IMR-90 (cell line): Measurements from ENCODE around the gene CUBN. TPM values are rescaled to one million over a fixed set of nuclear protein-coding genes. Genes with fewer than 3 reads are reported as not detected.

Source experiments
- ATAC-seq: fragments of 200-7000 bp; cut with Tn5 transposase; 2 replicates; pipeline ENCODE4 v1.9.1; 2020; ENCODE audit warnings: low read depth, mild to moderate bottlenecking, moderate library complexity
- BruUV-seq: library from RNA; stranded (reverse); fragments of 400-500 nt; replicated peaks from 2 replicates; lab custom pipeline; 2021; lab: Mats Ljungman, UMichigan
- CTCF ChIA-PET: fragments of 300-600 bp; formaldehyde crosslinking; extraction: SDS; loops from one replicate; lab custom pipeline; 2021; ENCODE audit warnings: antibody characterized with exemption; lab: Yijun Ruan, JAX
- POLR2A ChIA-PET: fragments of 300-600 bp; sonication (Branson Sonifier 250); formaldehyde crosslinking; loops from one replicate; lab custom pipeline; 2022; ENCODE audit warnings: antibody characterized with exemption; ENCODE audit not compliant: unreplicated experiment; lab: Charles Lee
- DNase-seq: peaks from one replicate; pipeline ENCODE4 v3.0.0; 2013
- H2AFZ ChIP-seq: replicated peaks from 2 replicates; pipeline ENCODE3; 2013; ENCODE audit warnings: low read length, mild to moderate bottlenecking; ENCODE audit not compliant: poor library complexity
- H2AK5ac ChIP-seq: 2 replicates; pipeline ENCODE4 v1.6.1; 2013; ENCODE audit warnings: low read depth, low read length, inconsistent platforms
- H2AK9ac ChIP-seq: replicated peaks from 2 replicates; pipeline ENCODE3; 2013; ENCODE audit warnings: mild to moderate bottlenecking, low read depth, low read length, moderate library complexity; ENCODE audit not compliant: poor library complexity
- H2BK120ac ChIP-seq: 2 replicates; pipeline ENCODE4 v1.6.1; 2013; ENCODE audit warnings: low read depth, low read length, inconsistent platforms
- H2BK15ac ChIP-seq: 3 replicates; pipeline ENCODE4 v1.6.1; 2013; ENCODE audit warnings: low read depth, low read length, inconsistent platforms
- H2BK20ac ChIP-seq: 2 replicates; pipeline ENCODE4 v1.6.1; 2013; ENCODE audit warnings: low read depth, mild to moderate bottlenecking, inconsistent platforms, low read length, moderate library complexity
- H2BK5ac ChIP-seq: 2 replicates; pipeline ENCODE4 v1.6.1; 2013; ENCODE audit warnings: mild to moderate bottlenecking, low read depth, low read length, inconsistent platforms; ENCODE audit not compliant: poor library complexity, severe bottlenecking
- H3K14ac ChIP-seq: replicated peaks from 2 replicates; pipeline ENCODE4 v1.6.1; 2013; ENCODE audit warnings: low read depth, low read length, inconsistent platforms
- H3K18ac ChIP-seq: 2 replicates; pipeline ENCODE4 v1.6.1; 2013; ENCODE audit warnings: low read depth, low read length, control low read depth
- H3K23ac ChIP-seq: 2 replicates; pipeline ENCODE4 v1.6.1; 2013; ENCODE audit warnings: low read depth, low read length, inconsistent platforms
- H3K27ac ChIP-seq: 2 replicates; pipeline ENCODE4 v1.5.1; 2013; ENCODE audit warnings: mild to moderate bottlenecking, control low read depth, low read length; ENCODE audit not compliant: insufficient read depth
- H3K27me3 ChIP-seq: 2 replicates; pipeline ENCODE4 v1.6.1; 2013; ENCODE audit warnings: low read length; ENCODE audit not compliant: control insufficient read depth, insufficient read depth
- H3K36me3 ChIP-seq: 2 replicates; pipeline ENCODE4 v1.6.1; 2013; ENCODE audit warnings: low read length, mixed read lengths; ENCODE audit not compliant: control insufficient read depth, insufficient read depth
- H3K4ac ChIP-seq: 2 replicates; pipeline ENCODE4 v1.6.1; 2013; ENCODE audit warnings: low read depth, low read length, inconsistent platforms
- H3K4me1 ChIP-seq: 2 replicates; pipeline ENCODE4 v1.6.1; 2013; ENCODE audit warnings: low read length, mixed read lengths; ENCODE audit not compliant: control insufficient read depth, insufficient read depth
- H3K4me2 ChIP-seq: 2 replicates; pipeline ENCODE4 v1.6.1; 2013; ENCODE audit warnings: low read depth, mild to moderate bottlenecking, control low read depth, low read length, moderate library complexity
- H3K4me3 ChIP-seq: 2 replicates; pipeline ENCODE4 v1.5.1; 2013; ENCODE audit warnings: low read depth, mild to moderate bottlenecking, control low read depth, low read length, moderate library complexity; ENCODE audit not compliant: insufficient read depth
- H3K56ac ChIP-seq: 2 replicates; pipeline ENCODE4 v1.6.1; 2013; ENCODE audit warnings: low read length, inconsistent platforms; ENCODE audit not compliant: insufficient read depth; ENCODE audit errors: extremely low read depth
- H3K79me1 ChIP-seq, 2 experiments: 2 replicates each; pipeline ENCODE4 v1.6.1; 2013; ENCODE audit warnings: low read length in 2 of 2, inconsistent platforms in 1 of 2, low read depth in 1 of 2
- H3K9ac ChIP-seq: 2 replicates; pipeline ENCODE4 v1.6.1; 2013; ENCODE audit warnings: low read depth, low read length, control low read depth
- H3K9me1 ChIP-seq: 2 replicates; pipeline ENCODE4 v1.6.1; 2013; ENCODE audit warnings: low read length, inconsistent platforms; ENCODE audit not compliant: insufficient read depth
- H3K9me3 ChIP-seq: 2 replicates; pipeline ENCODE4 v1.6.1; 2013; ENCODE audit warnings: low read length; ENCODE audit not compliant: control insufficient read depth, insufficient read depth
- H4K20me1 ChIP-seq: 2 replicates; pipeline ENCODE4 v1.6.1; 2013; ENCODE audit warnings: low read length, inconsistent platforms; ENCODE audit not compliant: insufficient read depth
- H4K5ac ChIP-seq: 2 replicates; pipeline ENCODE4 v1.6.1; 2013; ENCODE audit warnings: mild to moderate bottlenecking, low read depth, low read length, control low read depth
- H4K8ac ChIP-seq, 2 experiments: 2 replicates each; pipeline ENCODE4 v1.6.1; 2013; ENCODE audit warnings: low read depth in 2 of 2, low read length in 2 of 2, control low read depth in 1 of 2, inconsistent platforms in 1 of 2
- H4K91ac ChIP-seq: 2 replicates; pipeline ENCODE4 v1.6.1; 2013; ENCODE audit warnings: low read depth, low read length, inconsistent platforms; ENCODE audit not compliant: insufficient read depth
- BHLHE40 ChIP-seq: fragments of 150-350 bp; IDR thresholded peaks from 2 replicates; pipeline ENCODE4 v1.6.1; 2016; ENCODE audit warnings: mild to moderate bottlenecking, low read depth, low read length
- CEBPB ChIP-seq: IDR thresholded peaks from 2 replicates; pipeline ENCODE4 v1.6.1; 2012; ENCODE audit warnings: low read depth, low read length, improper control_type of control experiment
- CHD1 ChIP-seq: IDR thresholded peaks from 2 replicates; pipeline ENCODE4 v1.6.1; 2012; ENCODE audit warnings: low read depth, low read length, improper control_type of control experiment
- CTCF ChIP-seq: conservative IDR thresholded peaks from 2 replicates; pipeline ENCODE4 v1.5.1; 2012; ENCODE audit warnings: mild to moderate bottlenecking, low read depth, low read length, improper control_type of control experiment
- ELK1 ChIP-seq: fragments of 150-350 bp; IDR thresholded peaks from 2 replicates; pipeline ENCODE4 v1.6.1; 2016; ENCODE audit warnings: low read depth, mild to moderate bottlenecking, low read length, moderate library complexity, borderline replicate concordance
- FOS ChIP-seq: fragments of 150-350 bp; IDR thresholded peaks from 2 replicates; pipeline ENCODE4 v1.6.1; 2016; ENCODE audit warnings: low read depth, low read length
- MAFK ChIP-seq: IDR thresholded peaks from 2 replicates; pipeline ENCODE4 v1.6.1; 2012; ENCODE audit warnings: low read depth, low read length, improper control_type of control experiment
- MAZ ChIP-seq: IDR thresholded peaks from 2 replicates; pipeline ENCODE4 v1.6.1; 2012; ENCODE audit warnings: low read depth, mild to moderate bottlenecking, low read length, improper control_type of control experiment, moderate library complexity, borderline replicate concordance
- MXI1 ChIP-seq: IDR thresholded peaks from 2 replicates; pipeline ENCODE4 v1.6.1; 2012; ENCODE audit warnings: low read depth, mild to moderate bottlenecking, low read length, moderate library complexity, borderline replicate concordance
- NFE2L2 ChIP-seq: fragments of 150-350 bp; IDR thresholded peaks from 2 replicates; pipeline ENCODE4 v1.6.1; 2016; ENCODE audit warnings: low read depth, mild to moderate bottlenecking, low read length
- POLR2A ChIP-seq: IDR thresholded peaks from 2 replicates; pipeline ENCODE4 v1.6.1; 2012; ENCODE audit warnings: mild to moderate bottlenecking, low read depth, low read length
- RAD21 ChIP-seq: IDR thresholded peaks from 2 replicates; pipeline ENCODE4 v1.6.1; 2012; ENCODE audit warnings: low read length, improper control_type of control experiment
- RCOR1 ChIP-seq: IDR thresholded peaks from 2 replicates; pipeline ENCODE4 v1.6.1; 2012; ENCODE audit warnings: mild to moderate bottlenecking, low read length, improper control_type of control experiment; ENCODE audit not compliant: insufficient replicate concordance
- RFX5 ChIP-seq: IDR thresholded peaks from 2 replicates; pipeline ENCODE4 v1.8.0; 2012; ENCODE audit warnings: low read depth, mild to moderate bottlenecking, low read length, moderate library complexity
- SMC3 ChIP-seq: fragments of 150-350 bp; IDR thresholded peaks from 2 replicates; pipeline ENCODE4 v1.6.1; 2016; ENCODE audit warnings: low read depth, mild to moderate bottlenecking, antibody characterized with exemption, low read length, moderate library complexity
- USF2 ChIP-seq: fragments of 150-350 bp; IDR thresholded peaks from 2 replicates; pipeline ENCODE4 v1.6.1; 2017; ENCODE audit warnings: mild to moderate bottlenecking, antibody characterized with exemption, low read length, low read depth
- WGBS, 2 experiments: methylation state at CpG; one replicate each; pipeline versions ENCODE4 v1.1.5 to v1.1.7; 2013; ENCODE audit warnings: missing lambda C conversion rate in 2 of 2; ENCODE audit not compliant: insufficient read length in 1 of 2; ENCODE audit errors: extremely low coverage in 2 of 2; 5-methylcytosine and 5-hydroxymethylcytosine counted together
- dilution Hi-C: fragments of 300-500 bp; cut with HindIII; formaldehyde crosslinking; loops from one replicate; pipeline ENCODE4 v1.14.3; 2018; ENCODE audit warnings: low sequenced_read_pairs; ENCODE audit not compliant: unreplicated experiment
- in situ Hi-C: fragments of 300-500 bp; cut with MboI; formaldehyde crosslinking; loops from 3 replicates; pipeline ENCODE4 v1.14.3; 2019; ENCODE audit warnings: low sequenced_read_pairs, inconsistent platforms, mixed read lengths
- intact Hi-C: fragments of 100-400 bp; cut with micrococcal nuclease; formaldehyde crosslinking; loops from 2 replicates; pipeline ENCODE4 v1.10.0; 2022
- polyA plus RNA-seq, 3 experiments: library from polyadenylated mRNA; depleted of rRNA; stranded (reverse); fragments of >200 nt; gene quantifications; 2 replicates each; pipeline ENCODE4 v1.2.3, GENCODE V29; 2012; ENCODE audit warnings: low replicate concordance in 1 of 3
- total RNA-seq: library from RNA; depleted of rRNA; stranded (reverse); fragments of >200 nt; gene quantifications from 2 replicates; pipeline ENCODE4 v1.2.3, GENCODE V29; 2012

Gene CUBN
- total and polyA plus RNA-seq, 2 of the 4 experiments (the other 2 are of a cell fraction): 0.19 to 0.54 TPM

GRCh38 chr10:17061418-17061817, 68.2 kb downstream of the CUBN start:
- Histone ChIP-seq H2AFZ (peak overlapping the region; percentile 60), H2BK120ac (peak overlapping the region; percentile 94), H4K5ac (peak overlapping the region; percentile 54; the same call in 1 of the 2 replicates), H4K8ac (peak overlapping the region; percentile 66 to 83), H4K20me1 (no peaks in the 10 kb centered on the region), H3K4me3 (no peak overlapping the region), H4K91ac (peak overlapping the region; percentile 83), H2BK15ac (peak overlapping the region; percentile 95), H3K4me2 (peak overlapping the region; percentile 53; the same call in 1 of the 2 replicates), H3K27me3 (no peaks in the 10 kb centered on the region), H3K27ac (peak overlapping the region; percentile 94), H2BK20ac (peak overlapping the region; percentile 86), H3K14ac (peak overlapping the region; percentile 94), H2BK5ac (peak overlapping the region; percentile 94), H3K23ac (peak overlapping the region; percentile 94), H3K4me1 (peaks cover 25% of the 10 kb centered on the region), H3K36me3 (no peaks in the 10 kb centered on the region), H3K4ac (peak overlapping the region; percentile 88), H3K9ac (no peak overlapping the region), H3K79me1 (peaks cover 0 to 24% of the 10 kb centered on the region in 2 experiments; a peak in 2 of 4 replicates), H2AK9ac (peak overlapping the region; percentile 8), H2AK5ac (peak overlapping the region; percentile 95), H3K9me3 (no peaks in the 10 kb centered on the region), H3K9me1 (peaks cover 13% of the 10 kb centered on the region), H3K18ac (peak overlapping the region; percentile 73), H3K56ac (peak overlapping the region; percentile 73)
- in situ Hi-C loops: no loop called here
- dilution Hi-C loops: no loop called here
- intact Hi-C loops: no loop called here
- WGBS, 2 experiments: no CpG with 5 or more reads among the region's 2 CpGs
- TF ChIP-seq ELK1: no peak
- no peak for TF ChIP-seq NFE2L2
- no peak for TF ChIP-seq BHLHE40
- no peak for TF ChIP-seq POLR2A
- no peak for TF ChIP-seq RCOR1
- no peak for TF ChIP-seq MAZ
- no peak for TF ChIP-seq CHD1
- TF ChIP-seq CTCF: no peak
- TF ChIP-seq USF2: no peak
- TF ChIP-seq CEBPB: no peak
- TF ChIP-seq SMC3: no peak
- no peak for TF ChIP-seq MAFK
- no peak for TF ChIP-seq FOS
- TF ChIP-seq RAD21: no peak
- no peak for TF ChIP-seq MXI1
- TF ChIP-seq RFX5: no peak
- DNase-seq (peak; percentile 49), ATAC-seq (no peak)
- ChIA-PET CTCF (no interaction called here), POLR2A (interaction anchor here (0.6 to 1.1 kb wide), 2 partner anchors 152 to 169 kb away, joined by 3 to 6 read pairs; no protein-coding TSS in a partner anchor)
- no TSS peak for BruUV-seq
